NCI-H446 (cell line): ENCODE results near the gene GCNT2.
"Not testable (repeated sequence)": the region's sequence is repeated elsewhere in the genome, so short reads cannot be mapped to it uniquely, and the experiment has no call there.

Source experiments
- DNase-seq, 2 experiments: peaks; one replicate each; lab custom pipeline; 2025; lab: John Stamatoyannopoulos, UW

Gene GCNT2

DNA sequence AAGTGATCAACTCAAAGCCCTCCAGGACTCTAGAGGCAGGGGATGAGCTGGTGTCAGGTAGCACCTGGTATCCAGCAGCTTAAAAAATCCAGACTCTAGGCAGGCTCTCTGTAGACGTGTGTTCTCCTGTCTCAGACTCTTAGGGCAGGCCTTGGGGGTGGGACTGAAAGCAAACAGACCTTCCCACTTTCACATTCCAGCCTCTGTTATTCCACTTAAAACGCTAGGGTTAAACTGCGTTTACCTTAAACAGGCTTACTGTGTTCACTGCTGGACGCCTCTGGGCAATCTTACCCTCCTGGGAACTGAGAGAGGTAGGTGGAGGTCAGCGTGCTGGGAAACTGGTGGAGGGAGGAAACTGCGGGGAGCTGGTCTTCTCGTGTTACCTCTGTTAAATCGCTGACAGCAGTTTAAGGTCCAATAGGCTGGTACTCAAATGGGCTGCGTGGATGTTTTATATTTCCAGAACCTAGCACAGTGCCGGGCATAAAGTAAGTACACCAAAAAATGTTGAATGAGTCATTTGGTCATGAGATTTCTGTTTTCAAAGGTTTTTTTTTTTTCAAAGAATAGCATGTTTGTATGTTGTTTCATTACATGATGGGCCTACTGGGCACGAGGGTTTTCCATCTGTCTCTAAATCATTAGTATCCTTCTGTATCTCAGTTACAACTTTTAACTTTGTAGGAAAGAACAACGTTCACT is at the start of gene GCNT2:
Gene GCNT2 (plus strand): TSS at position 248 of the 705 bp plus-strand sequence. CDS start 7,561 bp downstream, outside the sequence.
- no peak for DNase-seq

DNA sequence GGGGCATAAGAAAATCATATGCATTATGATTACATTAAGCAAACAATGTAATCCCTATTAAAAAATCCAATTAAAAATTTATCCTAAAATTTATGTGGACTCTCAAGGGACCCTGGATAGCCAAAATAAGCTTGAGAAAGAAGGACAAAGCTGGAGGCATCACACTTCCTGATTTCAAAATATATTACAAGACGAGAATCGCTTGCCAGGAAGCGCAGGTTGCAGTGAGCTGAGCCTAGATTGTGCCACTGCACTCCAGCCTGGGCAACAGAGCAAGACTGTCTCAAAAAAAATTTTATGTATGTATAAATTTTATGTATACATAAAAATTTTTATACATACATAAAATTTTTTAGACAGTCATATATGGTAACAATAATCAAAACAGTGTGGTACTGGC is 48.5 kb upstream of the GCNT2 start:
- DNase-seq = no peak

DNA sequence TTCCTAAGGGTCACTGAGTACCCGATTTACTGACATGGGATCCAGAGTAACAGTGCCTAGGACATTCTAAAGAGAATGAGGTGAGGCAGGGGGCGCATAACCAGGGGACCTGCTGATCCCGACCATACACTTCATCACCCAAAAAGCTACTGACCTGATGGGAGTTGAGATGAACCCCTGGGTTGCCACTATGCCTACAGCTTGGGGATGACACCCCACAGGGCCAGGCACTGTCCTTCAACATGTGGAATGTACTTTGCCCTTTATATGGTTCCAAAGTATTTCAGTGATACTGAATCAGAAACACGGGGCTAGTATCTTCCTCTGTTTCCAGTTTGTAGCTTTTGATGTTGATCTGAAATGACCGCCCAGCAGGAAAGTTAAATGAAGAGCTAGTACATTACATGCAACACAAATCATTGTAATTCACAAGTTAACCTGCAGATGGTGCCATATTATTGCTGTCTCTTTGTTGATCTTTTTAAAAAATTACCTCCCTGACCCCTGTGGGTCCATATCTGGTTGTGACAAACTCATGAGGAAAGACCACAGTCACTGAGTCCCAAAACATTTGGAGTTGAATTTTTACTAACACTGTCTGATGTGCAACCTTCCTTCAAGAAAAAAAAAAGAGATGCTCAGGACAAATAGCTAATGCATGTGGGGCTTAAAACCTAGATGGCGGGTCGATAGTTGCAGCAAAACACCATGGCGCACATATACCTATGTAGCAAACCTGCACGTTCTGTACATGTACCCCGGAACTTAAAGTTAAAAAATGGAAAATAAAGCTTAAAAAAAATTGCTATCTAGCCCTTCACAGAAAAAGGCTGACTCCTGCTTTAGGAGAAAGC is 42.7 kb upstream of the GCNT2 start:
- DNase-seq = peak; percentile 36 to 54

- no peak for DNase-seq
Observed at GRCh38 chr6:10479939-10480700, 41.0 kb upstream of the GCNT2 start.

DNA sequence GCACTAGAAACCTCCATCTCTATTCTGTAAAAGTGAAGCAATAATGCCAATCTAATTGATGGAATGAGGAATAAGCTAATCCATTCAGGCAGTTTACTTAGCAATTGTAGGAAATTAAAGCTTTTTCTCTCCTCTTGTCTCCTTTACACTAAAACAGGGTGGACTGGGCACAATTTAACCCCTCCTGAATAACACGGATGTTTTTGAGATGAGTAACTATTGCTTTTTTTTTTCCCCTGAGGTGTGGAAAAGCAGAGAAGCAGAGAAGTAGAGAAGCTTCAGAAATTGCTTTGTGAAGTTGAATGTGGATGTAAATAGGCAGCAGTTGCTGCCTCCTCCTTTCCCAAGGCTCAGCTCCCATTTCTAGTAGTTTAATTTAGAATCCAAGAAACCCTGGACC is 40.0 kb upstream of the GCNT2 start:
- no peak for DNase-seq

GRCh38 chr6:10482636-10483257 is 38.4 kb upstream of the GCNT2 start:
- no peak for DNase-seq

GRCh38 chr6:10484912-10485311 is 36.2 kb upstream of the GCNT2 start:
- DNase-seq = no peak

- no peak for DNase-seq
Observed at GRCh38 chr6:10485406-10485805, 35.7 kb upstream of the GCNT2 start.

DNA sequence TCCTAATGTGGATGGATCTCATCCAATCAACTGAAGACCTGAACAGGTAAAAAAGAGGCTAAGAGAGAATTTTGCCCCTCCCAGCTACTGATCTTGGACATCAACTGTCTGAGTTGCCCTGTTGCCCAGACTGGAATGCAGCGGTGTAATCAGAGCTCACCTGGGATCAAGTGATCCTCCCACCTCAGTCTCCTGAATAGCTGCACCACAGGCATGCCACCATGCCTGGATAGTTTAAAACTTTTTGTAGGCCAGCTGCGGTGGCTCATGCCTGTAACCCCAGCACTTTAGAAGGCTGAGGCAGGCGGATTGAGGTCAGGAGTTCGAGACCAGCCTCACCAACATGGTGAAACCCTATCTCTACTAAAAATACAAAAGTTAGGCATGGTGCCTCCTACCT is 34.9 kb upstream of the GCNT2 start:
- no peak for DNase-seq

DNA sequence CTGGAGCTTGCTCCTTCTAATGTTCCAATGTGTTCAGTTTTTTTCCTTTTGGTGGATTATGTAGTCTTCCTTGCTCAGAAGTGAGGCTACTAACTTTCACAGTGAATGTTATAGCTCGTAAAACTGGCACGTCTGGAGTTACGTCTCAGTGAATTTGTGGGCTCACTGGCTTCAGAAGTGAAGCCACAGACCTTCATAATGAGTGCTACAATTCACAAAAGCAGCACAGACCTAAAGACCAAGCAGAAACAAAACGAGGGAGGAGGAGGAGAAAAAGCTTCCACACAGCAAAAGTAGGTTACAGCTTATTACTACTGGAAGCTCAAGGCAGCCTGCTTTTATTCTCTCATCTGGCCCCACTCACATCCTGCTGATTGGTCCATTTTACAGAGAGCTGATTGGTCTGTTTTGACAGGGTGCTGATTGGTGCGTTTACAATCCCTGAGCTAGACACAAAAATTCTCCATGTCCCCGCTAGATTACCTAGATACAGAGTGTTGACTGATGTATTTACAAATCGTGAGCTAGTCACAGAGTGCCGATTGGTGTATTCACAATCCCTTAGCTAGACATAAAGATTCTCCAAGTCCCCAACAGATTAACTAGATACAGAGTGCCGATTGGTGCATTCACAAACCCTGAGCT is 34.1 kb upstream of the GCNT2 start:
- not testable (repeated sequence) for DNase-seq

DNA sequence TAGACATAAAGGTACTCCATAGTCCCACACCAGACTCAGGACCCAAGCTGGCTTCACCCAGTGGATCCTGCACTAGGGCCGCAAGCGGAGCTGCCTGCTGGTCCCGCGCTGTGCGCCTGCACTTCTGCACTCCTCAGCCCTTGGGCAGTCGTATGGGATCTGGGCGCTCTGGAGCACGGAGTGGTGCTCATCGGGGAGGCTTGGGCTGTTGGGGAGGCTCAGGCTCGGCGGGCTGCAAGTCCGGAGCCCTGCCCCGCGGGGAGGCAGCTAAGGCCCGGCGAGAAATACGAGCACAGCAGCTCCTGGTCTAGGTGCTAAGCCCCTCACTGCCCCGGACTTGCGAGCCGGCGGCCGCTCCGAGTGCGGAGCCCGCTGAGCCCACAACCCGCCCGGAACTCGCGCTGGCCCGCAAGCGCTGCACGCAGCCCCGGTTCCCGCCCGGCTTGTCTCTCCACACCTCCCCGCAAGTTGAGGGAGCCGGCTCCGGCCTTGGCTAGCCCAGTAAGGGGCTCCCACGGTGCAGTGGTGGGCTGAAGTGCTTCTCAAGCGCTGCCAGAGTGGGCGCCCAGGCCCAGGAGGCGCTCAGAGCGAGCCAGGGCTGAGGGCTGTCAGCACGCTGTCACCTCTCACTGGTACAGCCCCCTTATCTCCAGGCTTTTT is 33.4 kb upstream of the GCNT2 start:
- DNase-seq = no peak

- no peak for DNase-seq
Observed at GRCh38 chr6:10491463-10491862, 29.7 kb upstream of the GCNT2 start.

DNA sequence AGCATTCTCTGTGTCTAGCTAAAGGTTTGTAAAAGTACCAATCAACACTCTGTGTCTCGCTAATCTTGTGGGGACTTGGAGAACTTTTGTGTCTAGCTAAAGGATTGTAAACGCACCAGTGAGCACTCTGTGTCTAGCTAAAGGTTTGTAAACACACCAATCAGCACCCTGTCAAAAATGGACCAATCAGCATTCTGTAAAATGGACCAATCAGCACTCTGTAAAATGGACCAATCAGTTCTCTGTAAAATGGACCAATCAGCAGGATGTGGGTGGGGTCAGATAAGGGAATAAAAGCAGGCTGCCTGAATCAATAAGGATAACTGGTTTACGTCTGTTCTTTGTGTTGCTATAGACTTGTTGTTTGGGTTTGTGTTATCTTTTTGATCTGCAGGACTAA is 29.2 kb upstream of the GCNT2 start:
- not testable (repeated sequence) for DNase-seq

DNA sequence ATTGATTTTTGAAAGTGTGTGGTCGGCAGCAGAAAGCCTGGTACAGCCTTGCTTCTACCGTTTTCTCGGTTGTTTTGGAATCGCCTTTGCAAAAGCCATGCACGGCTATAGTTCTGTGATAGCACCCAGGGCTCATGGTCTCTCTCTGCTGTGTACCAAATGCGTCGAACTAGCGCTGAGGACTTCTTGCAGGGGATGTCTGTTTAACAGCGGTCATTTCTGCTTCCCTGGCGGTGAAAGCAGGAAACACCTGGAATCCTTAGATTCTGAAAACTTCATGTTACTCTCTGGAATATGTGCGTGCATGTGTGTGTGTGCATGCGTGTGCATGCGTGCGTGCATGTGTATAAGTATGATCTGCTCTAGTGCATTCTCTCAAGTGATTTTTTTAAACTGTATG is 26.1 kb upstream of the GCNT2 start:
- DNase-seq = no peak

DNA sequence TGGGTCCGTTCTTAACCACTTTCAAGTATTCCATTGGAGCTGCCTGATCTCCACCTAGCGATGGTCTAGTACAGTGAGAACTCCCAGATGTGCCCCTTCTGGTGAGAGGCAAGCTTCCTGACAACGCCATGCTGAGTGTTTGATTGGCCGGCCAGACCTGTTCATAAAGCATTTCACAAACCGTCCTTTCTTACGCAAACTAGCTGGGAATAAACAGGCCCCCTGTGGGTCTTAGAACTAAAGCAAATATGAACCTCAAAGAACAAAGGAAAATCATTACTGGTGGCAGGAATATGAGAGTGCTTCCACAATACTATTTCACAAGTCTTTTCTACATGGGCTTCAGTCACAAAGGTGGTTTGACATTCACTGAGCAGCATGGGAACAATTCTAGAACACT is 15.6 kb upstream of the GCNT2 start:
- DNase-seq = no peak

DNA sequence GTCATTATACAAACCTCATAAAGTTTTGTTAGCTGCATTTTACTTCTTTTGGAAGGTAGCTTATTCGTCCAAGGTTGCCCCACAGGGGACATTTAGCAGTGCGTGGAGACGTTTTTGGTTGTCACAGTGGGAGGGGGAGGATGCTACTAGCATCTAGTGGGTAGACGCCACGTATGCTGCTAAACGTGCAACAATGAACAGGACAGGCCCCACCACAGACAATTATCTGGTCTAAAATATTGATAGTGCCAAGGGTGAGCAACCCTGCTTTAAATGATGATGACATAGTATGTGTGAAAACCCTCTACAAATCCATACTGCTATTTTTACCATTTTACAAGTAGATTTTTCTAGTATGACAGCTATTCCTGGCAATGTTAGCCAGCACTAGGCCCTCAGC is 13.9 kb upstream of the GCNT2 start:
- DNase-seq = no peak

GRCh38 chr6:10507715-10508114 is 13.4 kb upstream of the GCNT2 start:
- DNase-seq = no peak

- DNase-seq = peak; percentile 36 to 68
Observed at GRCh38 chr6:10510592-10511367, 10.4 kb upstream of the GCNT2 start.

DNA sequence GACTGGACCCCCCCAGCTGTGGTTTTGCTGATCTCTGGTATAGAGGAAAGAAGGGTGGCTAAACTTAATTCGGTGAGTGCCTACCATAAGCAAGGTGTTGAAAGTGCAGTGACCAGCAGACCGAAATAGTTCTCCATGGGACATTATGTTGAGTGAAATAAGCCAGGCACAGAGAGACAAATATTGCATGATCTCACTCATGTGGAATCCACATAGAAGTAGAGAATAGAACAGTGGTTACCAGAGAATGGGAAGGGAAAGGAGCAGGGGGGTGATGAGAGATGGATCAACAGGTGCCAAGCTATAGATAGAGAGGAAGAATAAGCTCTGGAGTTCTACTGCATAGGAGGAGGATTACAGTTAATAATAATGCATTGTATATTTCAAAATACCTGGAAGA is 9.7 kb upstream of the GCNT2 start:
- no peak for DNase-seq

GRCh38 chr6:10513544-10513943 is 7.6 kb upstream of the GCNT2 start:
- DNase-seq = no peak
